GM23338 (cell line): ENCODE measurements around the gene KIFC1.
"Not testable (repeated sequence)": the region's sequence is repeated elsewhere in the genome, so short reads cannot be mapped to it uniquely, and the experiment has no call there.

Experiments used
- EZH2 ChIP-seq: fragments of 200-600 bp; sonication (generic); IDR thresholded peaks from one replicate; pipeline ENCODE4 v1.8.0; 2017; ENCODE audit warnings: antibody characterized with exemption, mild to moderate bottlenecking, low read depth; ENCODE audit not compliant: unreplicated experiment
- JUNB ChIP-seq: IDR thresholded peaks from one replicate; pipeline ENCODE4 v1.6.1; 2016; ENCODE audit warnings: antibody characterized with exemption; ENCODE audit not compliant: unreplicated experiment
- POLR2AphosphoS5 ChIP-seq: IDR thresholded peaks from 2 replicates; pipeline ENCODE4 v1.6.1; 2016; ENCODE audit warnings: antibody characterized with exemption, low read depth
- STAT1 ChIP-seq: IDR thresholded peaks from one replicate; pipeline ENCODE4 v1.6.1; 2016; ENCODE audit warnings: antibody characterized with exemption; ENCODE audit not compliant: unreplicated experiment
- ZNF114 ChIP-seq: fragments of 250-450 bp; sonication (Bioruptor Pico); IDR thresholded peaks from 2 replicates; pipeline ENCODE4 v1.5.0; 2020; ENCODE audit warnings: mild to moderate bottlenecking, moderate library complexity
- TF ChIP-seq, protein P1 (sequence below), 2 experiments: fragments of 200-600 bp in 1 of 2; sonication (generic) in 1 of 2; conservative IDR thresholded peaks; 2 replicates each; pipeline versions ENCODE4 v1.5.1 to v1.6.1; 2016 to 2017; ENCODE audit warnings: antibody characterized with exemption in 2 of 2, low read depth in 2 of 2, mild to moderate bottlenecking in 2 of 2, moderate library complexity in 1 of 2
- TF ChIP-seq, protein P2 (sequence below): IDR thresholded peaks from one replicate; pipeline ENCODE4 v1.6.1; 2018; ENCODE audit warnings: antibody characterized with exemption; ENCODE audit not compliant: unreplicated experiment

DNA sequence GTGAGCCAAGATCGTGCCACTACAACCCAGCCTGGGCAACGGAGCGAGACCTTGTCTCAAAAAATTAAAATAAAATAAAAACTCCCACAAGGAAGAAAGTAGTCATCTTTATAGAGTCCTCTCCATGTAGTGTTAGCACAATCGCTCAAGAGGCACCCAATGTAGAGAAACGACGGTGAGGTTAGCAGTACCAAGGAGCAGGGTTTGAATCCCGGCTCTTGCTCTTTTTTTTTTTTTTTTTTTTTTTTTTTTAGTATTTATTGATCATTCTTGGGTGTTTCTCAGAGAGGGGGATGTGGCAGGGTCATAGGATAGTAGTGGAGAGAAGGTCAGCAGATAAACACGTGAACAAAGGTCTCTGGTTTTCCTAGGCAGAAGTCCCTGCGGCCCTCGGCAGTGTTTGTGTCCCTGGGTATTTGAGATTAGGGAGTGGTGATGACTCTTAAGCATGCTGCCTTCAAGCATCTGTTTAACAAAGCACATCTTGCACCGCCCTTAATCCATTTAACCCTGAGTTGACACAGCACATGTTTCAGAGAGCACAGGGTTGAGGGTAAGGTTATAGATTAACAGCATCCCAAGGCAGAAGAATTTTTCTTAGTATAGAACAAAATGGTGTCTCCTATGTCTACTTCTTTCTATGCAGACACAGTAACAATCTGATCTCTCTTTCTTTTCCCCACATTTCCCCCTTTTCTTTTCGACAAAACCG, 34.3 kb upstream of the KIFC1 start:
- TF ChIP-seq, protein P1, sequence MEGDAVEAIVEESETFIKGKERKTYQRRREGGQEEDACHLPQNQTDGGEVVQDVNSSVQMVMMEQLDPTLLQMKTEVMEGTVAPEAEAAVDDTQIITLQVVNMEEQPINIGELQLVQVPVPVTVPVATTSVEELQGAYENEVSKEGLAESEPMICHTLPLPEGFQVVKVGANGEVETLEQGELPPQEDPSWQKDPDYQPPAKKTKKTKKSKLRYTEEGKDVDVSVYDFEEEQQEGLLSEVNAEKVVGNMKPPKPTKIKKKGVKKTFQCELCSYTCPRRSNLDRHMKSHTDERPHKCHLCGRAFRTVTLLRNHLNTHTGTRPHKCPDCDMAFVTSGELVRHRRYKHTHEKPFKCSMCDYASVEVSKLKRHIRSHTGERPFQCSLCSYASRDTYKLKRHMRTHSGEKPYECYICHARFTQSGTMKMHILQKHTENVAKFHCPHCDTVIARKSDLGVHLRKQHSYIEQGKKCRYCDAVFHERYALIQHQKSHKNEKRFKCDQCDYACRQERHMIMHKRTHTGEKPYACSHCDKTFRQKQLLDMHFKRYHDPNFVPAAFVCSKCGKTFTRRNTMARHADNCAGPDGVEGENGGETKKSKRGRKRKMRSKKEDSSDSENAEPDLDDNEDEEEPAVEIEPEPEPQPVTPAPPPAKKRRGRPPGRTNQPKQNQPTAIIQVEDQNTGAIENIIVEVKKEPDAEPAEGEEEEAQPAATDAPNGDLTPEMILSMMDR (conservative IDR thresholded peaks at IDR 0.05; ENCODE audit: low read depth in 2 of 2) = not testable (repeated sequence)
- not testable (repeated sequence) for TF ChIP-seq POLR2AphosphoS5; JUNB; EZH2; STAT1; ZNF114 (CRISPR knock-in tag)
- TF ChIP-seq, protein P2, sequence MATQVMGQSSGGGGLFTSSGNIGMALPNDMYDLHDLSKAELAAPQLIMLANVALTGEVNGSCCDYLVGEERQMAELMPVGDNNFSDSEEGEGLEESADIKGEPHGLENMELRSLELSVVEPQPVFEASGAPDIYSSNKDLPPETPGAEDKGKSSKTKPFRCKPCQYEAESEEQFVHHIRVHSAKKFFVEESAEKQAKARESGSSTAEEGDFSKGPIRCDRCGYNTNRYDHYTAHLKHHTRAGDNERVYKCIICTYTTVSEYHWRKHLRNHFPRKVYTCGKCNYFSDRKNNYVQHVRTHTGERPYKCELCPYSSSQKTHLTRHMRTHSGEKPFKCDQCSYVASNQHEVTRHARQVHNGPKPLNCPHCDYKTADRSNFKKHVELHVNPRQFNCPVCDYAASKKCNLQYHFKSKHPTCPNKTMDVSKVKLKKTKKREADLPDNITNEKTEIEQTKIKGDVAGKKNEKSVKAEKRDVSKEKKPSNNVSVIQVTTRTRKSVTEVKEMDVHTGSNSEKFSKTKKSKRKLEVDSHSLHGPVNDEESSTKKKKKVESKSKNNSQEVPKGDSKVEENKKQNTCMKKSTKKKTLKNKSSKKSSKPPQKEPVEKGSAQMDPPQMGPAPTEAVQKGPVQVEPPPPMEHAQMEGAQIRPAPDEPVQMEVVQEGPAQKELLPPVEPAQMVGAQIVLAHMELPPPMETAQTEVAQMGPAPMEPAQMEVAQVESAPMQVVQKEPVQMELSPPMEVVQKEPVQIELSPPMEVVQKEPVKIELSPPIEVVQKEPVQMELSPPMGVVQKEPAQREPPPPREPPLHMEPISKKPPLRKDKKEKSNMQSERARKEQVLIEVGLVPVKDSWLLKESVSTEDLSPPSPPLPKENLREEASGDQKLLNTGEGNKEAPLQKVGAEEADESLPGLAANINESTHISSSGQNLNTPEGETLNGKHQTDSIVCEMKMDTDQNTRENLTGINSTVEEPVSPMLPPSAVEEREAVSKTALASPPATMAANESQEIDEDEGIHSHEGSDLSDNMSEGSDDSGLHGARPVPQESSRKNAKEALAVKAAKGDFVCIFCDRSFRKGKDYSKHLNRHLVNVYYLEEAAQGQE = not testable (repeated sequence)
